H1 (cell line): ENCODE measurements around the gene H2BK1. TPM values are rescaled to one million over a fixed set of nuclear protein-coding genes. Genes with fewer than 3 reads are reported as not detected.

Experiments
- CTCF ChIA-PET: fragments of 300-600 bp; sonication (Branson Sonifier 250); formaldehyde crosslinking; loops from one replicate; lab custom pipeline; 2021; ENCODE audit not compliant: partially characterized antibody; lab: Charles Lee
- POLR2A ChIA-PET: fragments of 300-600 bp; sonication (Branson Sonifier 250); formaldehyde crosslinking; loops from one replicate; lab custom pipeline; 2021; ENCODE audit warnings: inconsistent platforms; ENCODE audit not compliant: partially characterized antibody; lab: Charles Lee
- DNase-seq, 2 experiments: peaks; one replicate each; pipeline versions ENCODE4 v3.0.0 to v3.0.0-alpha.2; 2010 to 2022; ENCODE audit warnings: low spot score in 2 of 2, low read depth in 1 of 2, mixed read lengths in 1 of 2
- FAIRE-seq: peaks from 2 replicates; lab custom pipeline; 2011; peaks lifted over from hg19 to GRCh38; lab: Jason Lieb, UNC
- H2AFZ ChIP-seq: 2 replicates; pipeline ENCODE4 v1.8.1; 2012; ENCODE audit warnings: low read length, inconsistent platforms
- H2AK5ac ChIP-seq: 2 replicates; pipeline ENCODE4 v1.6.1; 2013; ENCODE audit warnings: low read depth, low read length
- H2BK120ac ChIP-seq: replicated peaks from 2 replicates; pipeline ENCODE3; 2013; ENCODE audit warnings: low read depth, low read length, inconsistent platforms
- H2BK12ac ChIP-seq: 2 replicates; pipeline ENCODE4 v1.6.1; 2013; ENCODE audit warnings: low read depth, low read length
- H2BK15ac ChIP-seq: 2 replicates; pipeline ENCODE4 v1.6.1; 2013; ENCODE audit warnings: low read length
- H2BK20ac ChIP-seq: 2 replicates; pipeline ENCODE4 v1.6.1; 2013; ENCODE audit warnings: low read length
- H2BK5ac ChIP-seq: 2 replicates; pipeline ENCODE4 v1.6.1; 2013; ENCODE audit warnings: low read depth, low read length
- H3K14ac ChIP-seq: 2 replicates; pipeline ENCODE4 v1.6.1; 2013; ENCODE audit warnings: inconsistent platforms; ENCODE audit not compliant: insufficient read length
- H3K18ac ChIP-seq: 2 replicates; pipeline ENCODE4 v1.6.1; 2013; ENCODE audit warnings: low read length; ENCODE audit errors: extremely low read depth
- H3K23ac ChIP-seq: 2 replicates; pipeline ENCODE4 v1.6.1; 2013; ENCODE audit warnings: inconsistent platforms; ENCODE audit not compliant: insufficient read length
- H3K23me2 ChIP-seq: 2 replicates; pipeline ENCODE4 v1.6.1; 2013; ENCODE audit warnings: low read depth, low read length
- H3K27ac ChIP-seq: 2 replicates; pipeline ENCODE4 v1.6.1; 2011; ENCODE audit warnings: low read depth, low read length, inconsistent platforms
- H3K27me3 ChIP-seq, 4 experiments: replicated peaks in 1 of 4; 1 replicate in 1 of 4; 2 replicates in 3 of 4; pipeline versions ENCODE4 v1.6.1 to v1.8.1; 2011 to 2013; ENCODE audit warnings: low read length in 3 of 4, mild to moderate bottlenecking in 3 of 4, inconsistent platforms in 2 of 4, mixed read lengths in 2 of 4, moderate library complexity in 1 of 4; ENCODE audit not compliant: control insufficient read depth in 3 of 4, insufficient read depth in 3 of 4; ENCODE audit errors: extremely low read depth in 1 of 4
- H3K36me3 ChIP-seq, 4 experiments: 2 replicates each; pipeline versions ENCODE4 v1.6.1 to v1.8.1; 2011 to 2013; ENCODE audit warnings: mild to moderate bottlenecking in 4 of 4, low read length in 3 of 4, moderate library complexity in 2 of 4, control low read depth in 1 of 4, inconsistent platforms in 1 of 4; ENCODE audit not compliant: insufficient read depth in 4 of 4, control insufficient read depth in 2 of 4
- H3K4ac ChIP-seq: replicated peaks from 2 replicates; pipeline ENCODE3; 2013; ENCODE audit warnings: low read length, low read depth, mixed read lengths, inconsistent platforms; ENCODE audit not compliant: insufficient read length
- H3K4me1 ChIP-seq, 4 experiments: replicated peaks in 1 of 4; 1 replicate in 1 of 4; 2 replicates in 3 of 4; pipeline versions ENCODE4 v1.6.1 to v1.8.1; 2011 to 2013; ENCODE audit warnings: low read length in 3 of 4, inconsistent platforms in 2 of 4, mixed read lengths in 1 of 4; ENCODE audit not compliant: insufficient read depth in 4 of 4, control insufficient read depth in 3 of 4
- H3K4me2 ChIP-seq, 2 experiments: 2 replicates each; pipeline versions ENCODE4 v1.6.1 to v1.8.1; 2011 to 2013; ENCODE audit warnings: low read depth in 2 of 2, low read length in 2 of 2, control low read depth in 1 of 2, inconsistent platforms in 1 of 2, mild to moderate bottlenecking in 1 of 2; ENCODE audit not compliant: insufficient read depth in 1 of 2
- H3K4me3 ChIP-seq, 4 experiments: fragments of 200-600, 300-600 bp in 1 of 4; sonication (generic), shearing (Covaris generic), sonication (Bioruptor Twin) in 1 of 4; 2 replicates each; pipeline versions ENCODE4 v1.5.1 to v1.8.1; 2011 to 2016; ENCODE audit warnings: low read length in 4 of 4, low read depth in 3 of 4, control low read depth in 2 of 4, inconsistent platforms in 2 of 4, mild to moderate bottlenecking in 2 of 4, mixed read lengths in 1 of 4, moderate library complexity in 1 of 4; ENCODE audit not compliant: insufficient read depth in 2 of 4; ENCODE audit errors: extremely low read depth in 1 of 4
- H3K56ac ChIP-seq: replicated peaks from 2 replicates; pipeline ENCODE3; 2013; ENCODE audit warnings: low read depth, mild to moderate bottlenecking, mixed read lengths, low read length, inconsistent platforms; ENCODE audit not compliant: insufficient read length
- H3K79me1 ChIP-seq: 2 replicates; pipeline ENCODE4 v1.6.1; 2013; ENCODE audit warnings: low read depth, low read length, control low read depth
- H3K79me2 ChIP-seq, 2 experiments: 2 replicates each; pipeline versions ENCODE4 v1.6.1 to v1.8.1; 2012 to 2013; ENCODE audit warnings: low read length in 2 of 2, mild to moderate bottlenecking in 2 of 2, inconsistent platforms in 1 of 2; ENCODE audit not compliant: insufficient read depth in 2 of 2, control insufficient read depth in 1 of 2
- H3K9ac ChIP-seq, 4 experiments: replicated peaks in 1 of 4; 1 replicate in 1 of 4; 2 replicates in 3 of 4; pipeline versions ENCODE4 v1.6.1 to v1.8.1; 2011 to 2013; ENCODE audit warnings: low read depth in 3 of 4, low read length in 3 of 4, control low read depth in 2 of 4, mild to moderate bottlenecking in 2 of 4, moderate library complexity in 2 of 4, inconsistent platforms in 1 of 4; ENCODE audit errors: extremely low read depth in 1 of 4
- H3K9me3 ChIP-seq, 2 experiments: 2 replicates each; pipeline versions ENCODE4 v1.6.1 to v1.8.1; 2012 to 2013; ENCODE audit warnings: mild to moderate bottlenecking in 2 of 2, moderate library complexity in 2 of 2, control low read depth in 1 of 2, inconsistent platforms in 1 of 2, low read depth in 1 of 2, low read length in 1 of 2, mixed read lengths in 1 of 2; ENCODE audit not compliant: insufficient read depth in 2 of 2
- H4K20me1 ChIP-seq, 2 experiments: replicated peaks in 1 of 2; 2 replicates each; pipeline versions ENCODE3 to v1.8.1; 2011 to 2013; ENCODE audit warnings: inconsistent platforms in 2 of 2, low read length in 2 of 2, mild to moderate bottlenecking in 1 of 2; ENCODE audit not compliant: insufficient read depth in 2 of 2, control insufficient read depth in 1 of 2
- H4K5ac ChIP-seq: 2 replicates; pipeline ENCODE4 v1.6.1; 2013; ENCODE audit warnings: low read length, low read depth, mixed read lengths, inconsistent platforms; ENCODE audit not compliant: insufficient read length
- H4K8ac ChIP-seq: 2 replicates; pipeline ENCODE4 v1.8.0; 2013; ENCODE audit warnings: mild to moderate bottlenecking, moderate library complexity, low read length, inconsistent platforms; ENCODE audit not compliant: insufficient read depth; ENCODE audit errors: extremely low read depth
- H4K91ac ChIP-seq: replicated peaks from 2 replicates; pipeline ENCODE3; 2013; ENCODE audit warnings: low read length, mixed read lengths, inconsistent platforms; ENCODE audit not compliant: insufficient read length
- BACH1 ChIP-seq: IDR thresholded peaks from 2 replicates; pipeline ENCODE4 v1.6.1; 2012; ENCODE audit warnings: low read length, improper control_type of control experiment
- SAP30 ChIP-seq: fragments of 300-600 bp; sonication (generic); IDR thresholded peaks from 2 replicates; pipeline ENCODE4 v1.7.1; 2012; ENCODE audit warnings: low read length, moderate library complexity, mild to moderate bottlenecking, inconsistent platforms; ENCODE audit not compliant: insufficient read depth, insufficient replicate concordance
- TCF12 ChIP-seq: IDR thresholded peaks from 2 replicates; pipeline ENCODE4 v1.6.1; 2011; ENCODE audit warnings: low read depth, mild to moderate bottlenecking, low read length
- WGBS, 2 experiments: shearing (Covaris generic) in 1 of 2; methylation state at CpG; one replicate each; pipeline versions ENCODE4 v1.1.6 to v1.1.7; 2013 to 2015; ENCODE audit warnings: low lambda C conversion rate in 2 of 2, mixed read lengths in 2 of 2, inconsistent platforms in 1 of 2, low coverage in 1 of 2, missing lambda C conversion rate in 1 of 2; ENCODE audit not compliant: insufficient replicate concordance in 2 of 2, insufficient coverage in 1 of 2, insufficient read length in 1 of 2; ENCODE audit errors: extremely low coverage in 1 of 2, missing lambda C conversion rate in 1 of 2; 5-methylcytosine and 5-hydroxymethylcytosine counted together
- polyA plus RNA-seq, 7 experiments: library from polyadenylated mRNA; depleted of rRNA in 3 of 7; stranded (reverse) in 5 of 7; unstranded in 2 of 7; fragments of >200 nt in 5 of 7; fragments of 200-250 nt in 2 of 7; gene quantifications; 1 replicate in 5 of 7; 2 replicates in 1 of 7; 4 replicates in 1 of 7; pipeline versions ENCODE4 v1.2.1 to v1.2.3, GENCODE V29; 2011 to 2013; ENCODE audit warnings: missing spikeins in 2 of 7, mixed read lengths in 2 of 7
- total RNA-seq: library from RNA; stranded (reverse); fragmentation: NEBNext Ultra II Directional; extraction: Animal tissue kit (Norgen Biotek cat#: 25700); gene quantifications from 2 replicates; pipeline ENCODE4 v1.2.1, GENCODE V29; 2021

Gene H2BK1
- total and polyA plus RNA-seq, 2 of the 8 experiments (the other 6 are each of a cell fraction or from before 2014, with no cell fraction given), result not detected

DNA sequence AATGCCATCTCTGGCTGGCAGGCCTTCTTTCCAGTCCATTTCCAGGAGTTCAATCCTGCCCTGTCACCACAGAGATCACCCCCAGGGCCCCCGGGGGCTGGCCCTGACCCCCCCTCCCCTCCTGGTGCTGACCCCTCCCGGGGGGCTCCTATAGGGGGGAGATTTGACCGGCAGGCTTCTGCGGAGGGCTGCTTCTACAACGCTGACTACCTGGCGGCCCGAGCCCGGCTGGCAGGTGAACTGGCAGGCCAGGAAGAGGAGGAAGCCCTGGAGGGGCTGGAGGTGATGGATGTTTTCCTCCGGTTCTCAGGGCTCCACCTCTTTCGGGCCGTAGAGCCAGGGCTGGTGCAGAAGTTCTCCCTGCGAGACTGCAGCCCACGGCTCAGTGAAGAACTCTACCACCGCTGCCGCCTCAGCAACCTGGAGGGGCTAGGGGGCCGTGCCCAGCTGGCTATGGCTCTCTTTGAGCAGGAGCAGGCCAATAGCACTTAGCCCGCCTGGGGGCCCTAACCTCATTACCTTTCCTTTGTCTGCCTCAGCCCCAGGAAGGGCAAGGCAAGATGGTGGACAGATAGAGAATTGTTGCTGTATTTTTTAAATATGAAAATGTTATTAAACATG is 28.0 kb upstream of the H2BK1 start:
- H3K23me2 ChIP-seq, result peaks cover 1% of the 10 kb centered on the region
- H3K79me2 ChIP-seq, result peaks cover 2 to 16% of the 10 kb centered on the region in 2 experiments; a peak in 3 of 4 replicates
- H3K18ac ChIP-seq, result no peak overlapping the region
- DNase-seq (no peak), FAIRE-seq (no peak)
- no peaks in the 10 kb centered on the region for H3K9me3 ChIP-seq
- H3K56ac ChIP-seq, result no peak overlapping the region
- H4K5ac ChIP-seq, result no peak overlapping the region
- H2BK120ac ChIP-seq, result no peak overlapping the region
- no peak overlapping the region for H4K91ac ChIP-seq
- no peak for TF ChIP-seq BACH1
- TF ChIP-seq SAP30, result no peak
- no peak for TF ChIP-seq TCF12
- no peak overlapping the region for H2BK20ac ChIP-seq
- H3K23ac ChIP-seq, result no peak overlapping the region
- H3K79me1 ChIP-seq, result peaks cover 16% of the 10 kb centered on the region
- H3K14ac ChIP-seq, result no peak overlapping the region
- peaks cover 8 to 24% (median 11%) of the 10 kb centered on the region in 4 experiments; a peak in 7 of 8 replicates for H3K36me3 ChIP-seq
- no peak overlapping the region for H2BK5ac ChIP-seq
- no peak overlapping the region for H2BK15ac ChIP-seq
- H3K4me1 ChIP-seq, result peaks cover 0 to 9% (median 2%) of the 10 kb centered on the region in 4 experiments; a peak in 5 of 7 replicates
- H3K4ac ChIP-seq, result no peak overlapping the region
- WGBS, 2 experiments, result 89% methylated on average over 13 of the region's 17 CpGs; no CpG with 5 or more reads in 1 of the 2 experiments
- POLR2A ChIA-PET, result interaction anchor here (0.9 to 5.7 kb wide), 3 partner anchors 11 to 34 kb away, joined by 3 to 22 read pairs (median 3); partner anchors contain the start of gene ABCF2
- no peak overlapping the region for H2AK5ac ChIP-seq
- H2BK12ac ChIP-seq, result no peak overlapping the region
- no peaks in the 10 kb centered on the region; a peak in 1 of 7 replicates for H3K27me3 ChIP-seq
- no peak overlapping the region for H3K4me2 ChIP-seq
- no peak overlapping the region for H3K27ac ChIP-seq
- CTCF ChIA-PET, result interaction anchor here (1.3 to 6.8 kb wide), 4 partner anchors 6 to 112 kb away, joined by 5 to 71 read pairs (median 6); no protein-coding TSS in a partner anchor
- H4K8ac ChIP-seq, result peak overlapping the region; percentile 58; the same call in 1 of the 2 replicates
- peaks cover 0 to 17% of the 10 kb centered on the region in 2 experiments for H4K20me1 ChIP-seq
- H2AFZ ChIP-seq, result no peak overlapping the region
- H3K4me3 ChIP-seq, result no peak overlapping the region
- no peak overlapping the region for H3K9ac ChIP-seq
